PC-9 (cell line): ENCODE data around the gene RRM2. TPM values are rescaled to one million over a fixed set of nuclear protein-coding genes. Genes with fewer than 3 reads are reported as not detected.
A peak's percentile ranks its signal among the peaks of the same experiment; 100 is the strongest.

ENCODE experiments used
- BruUV-seq: library from RNA; stranded (reverse); fragments of 400-500 nt; replicated peaks from 2 replicates; lab custom pipeline; 2021; lab: Mats Ljungman, UMichigan
- CTCF ChIA-PET: fragments of 300-600 bp; sonication (Branson Sonifier 250); formaldehyde crosslinking; loops from one replicate; lab custom pipeline; 2022; ENCODE audit warnings: antibody characterized with exemption; lab: Charles Lee
- POLR2A ChIA-PET: fragments of 300-600 bp; sonication (Branson Sonifier 250); formaldehyde crosslinking; loops from one replicate; lab custom pipeline; 2022; ENCODE audit warnings: antibody characterized with exemption; ENCODE audit not compliant: unreplicated experiment; lab: Charles Lee
- DNase-seq, 2 experiments: peaks; one replicate each; pipeline versions ENCODE4 v3.0.0 to v3.0.0-alpha.2; 2015 to 2022; ENCODE audit warnings: mixed read lengths in 1 of 2
- H2AFZ ChIP-seq: fragments of 200-600 bp; sonication (generic); 2 replicates; pipeline ENCODE4 v1.8.1; 2017; ENCODE audit warnings: antibody characterized with exemption
- H3F3A ChIP-seq: fragments of 200-600 bp; sonication (generic); 2 replicates; pipeline ENCODE4 v1.8.1; 2017; ENCODE audit warnings: antibody characterized with exemption, mild to moderate bottlenecking, low read depth; ENCODE audit not compliant: insufficient read depth
- H3K27ac ChIP-seq: fragments of 200-600 bp; sonication (generic); 2 replicates; pipeline ENCODE4 v1.6.1; 2016; ENCODE audit warnings: mixed run types
- H3K27me3 ChIP-seq: fragments of 200-600 bp; sonication (generic); 2 replicates; pipeline ENCODE4 v1.6.1; 2016; ENCODE audit warnings: low read depth, mixed run types; ENCODE audit not compliant: insufficient read depth
- H3K36me3 ChIP-seq: fragments of 200-600 bp; sonication (generic); 2 replicates; pipeline ENCODE4 v1.6.1; 2016; ENCODE audit warnings: low read depth, mixed run types
- H3K4me1 ChIP-seq: fragments of 200-600 bp; sonication (generic); replicated peaks from 2 replicates; pipeline ENCODE4 v1.6.1; 2016; ENCODE audit warnings: mixed run types; ENCODE audit not compliant: insufficient read depth
- H3K4me2 ChIP-seq: fragments of 200-600 bp; sonication (generic); 2 replicates; pipeline ENCODE4 v1.6.1; 2017; ENCODE audit warnings: mixed run types
- H3K4me3 ChIP-seq: fragments of 200-600 bp; sonication (generic); 2 replicates; pipeline ENCODE4 v1.6.1; 2016; ENCODE audit warnings: mixed run types
- H3K79me2 ChIP-seq: fragments of 200-600 bp; sonication (generic); 2 replicates; pipeline ENCODE4 v1.6.1; 2017; ENCODE audit warnings: low read depth, mixed run types
- H3K9me2 ChIP-seq: fragments of 200-600 bp; sonication (generic); 2 replicates; pipeline ENCODE4 v1.8.1; 2017; ENCODE audit warnings: mild to moderate bottlenecking; ENCODE audit not compliant: insufficient read depth
- H3K9me3 ChIP-seq: fragments of 200-600 bp; sonication (generic); 2 replicates; pipeline ENCODE4 v1.8.1; 2016; ENCODE audit warnings: low read depth; ENCODE audit not compliant: insufficient read depth
- H4K20me1 ChIP-seq: fragments of 200-600 bp; sonication (generic); 2 replicates; pipeline ENCODE4 v1.8.1; 2017; ENCODE audit not compliant: insufficient read depth
- CTCF ChIP-seq: fragments of 200-600 bp; sonication (generic); conservative IDR thresholded peaks from 2 replicates; pipeline ENCODE4 v1.6.1; 2017; ENCODE audit warnings: mixed run types, antibody characterized with exemption, mild to moderate bottlenecking, moderate library complexity
- EZH2 ChIP-seq: fragments of 200-600 bp; sonication (generic); IDR thresholded peaks from 2 replicates; pipeline ENCODE4 v1.8.0; 2017; ENCODE audit warnings: antibody characterized with exemption, low read depth
- intact Hi-C: fragments of 100-400 bp; cut with micrococcal nuclease; formaldehyde crosslinking; loops from one replicate; pipeline ENCODE4 v1.10.0; 2022; ENCODE audit not compliant: unreplicated experiment
- total RNA-seq: library from RNA; stranded (reverse); gene quantifications from 2 replicates; pipeline ENCODE4 v1.2.3, GENCODE V29; 2021

The RRM2 gene
- total RNA-seq, 1 experiment from 2014 or later: 105 TPM

DNA sequence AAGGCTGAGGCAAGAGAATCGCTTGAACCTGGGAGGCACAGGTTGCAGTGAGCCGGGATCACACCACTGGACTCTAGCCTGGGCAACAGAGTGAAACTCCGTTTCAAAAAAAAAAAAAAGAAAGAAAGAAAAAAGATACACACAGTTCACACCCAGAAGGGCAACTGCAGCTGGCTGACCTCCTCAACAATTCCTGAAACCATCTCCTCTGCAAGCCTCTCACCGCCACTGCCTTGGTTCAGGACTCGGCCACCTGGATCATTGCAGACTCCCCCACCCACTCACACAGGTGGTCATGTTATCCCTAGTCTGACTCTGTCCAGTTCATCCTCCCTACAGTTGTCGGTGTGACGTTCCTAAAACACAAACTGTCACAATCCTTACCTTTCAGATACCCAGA lies 44.5 kb upstream of the RRM2 start:
- H3K4me3 ChIP-seq: no peak overlapping the region
- H3F3A ChIP-seq: peaks cover 17% of the 10 kb centered on the region
- H3K9me2 ChIP-seq: no peaks in the 10 kb centered on the region
- ChIA-PET CTCF (no interaction called here), POLR2A (no interaction called here)
- H3K27me3 ChIP-seq: peaks cover 31% of the 10 kb centered on the region
- no peak overlapping the region for H2AFZ ChIP-seq
- no peak for TF ChIP-seq CTCF
- no peak for TF ChIP-seq EZH2
- H3K4me1 ChIP-seq: peaks cover 5% of the 10 kb centered on the region; the same call in 1 of the 2 replicates
- no peak overlapping the region for H3K27ac ChIP-seq
- intact Hi-C loops: no loop called here
- no peaks in the 10 kb centered on the region for H4K20me1 ChIP-seq
- BruUV-seq: no TSS peak
- no peaks in the 10 kb centered on the region for H3K9me3 ChIP-seq
- DNase-seq: no peak
- H3K79me2 ChIP-seq: no peaks in the 10 kb centered on the region
- no peaks in the 10 kb centered on the region for H3K36me3 ChIP-seq
- no peak overlapping the region for H3K4me2 ChIP-seq

GRCh38 chr2:10078704-10079265 lies 43.8 kb upstream of the RRM2 start:
- Histone ChIP-seq H3K4me1 (peaks cover 5% of the 10 kb centered on the region; the same call in 1 of the 2 replicates), H3K27me3 (peaks cover 39% of the 10 kb centered on the region), H3K4me3 (peak overlapping the region; percentile 57; the same call in 1 of the 2 replicates), H3K9me3 (no peaks in the 10 kb centered on the region), H3F3A (peaks cover 17% of the 10 kb centered on the region), H3K27ac (no peak overlapping the region), H2AFZ (peak overlapping the region; percentile 57; the same call in 1 of the 2 replicates), H3K4me2 (peak overlapping the region; percentile 85), H3K9me2 (no peaks in the 10 kb centered on the region), H3K79me2 (no peaks in the 10 kb centered on the region), H3K36me3 (no peaks in the 10 kb centered on the region), H4K20me1 (no peaks in the 10 kb centered on the region)
- DNase-seq: peak in 1 of 2 experiments; percentile 16
- POLR2A ChIA-PET: no interaction called here
- TF ChIP-seq EZH2 (no peak), CTCF (no peak)
- BruUV-seq: no TSS peak
- CTCF ChIA-PET: no interaction called here
- intact Hi-C loops: no loop called here

GRCh38 chr2:10079266-10079869 lies 43.2 kb upstream of the RRM2 start:
- no peaks in the 10 kb centered on the region for H4K20me1 ChIP-seq
- no TSS peak for BruUV-seq
- no peaks in the 10 kb centered on the region for H3K36me3 ChIP-seq
- DNase-seq: peak; percentile 38 to 40
- H3K27ac ChIP-seq: no peak overlapping the region
- H3F3A ChIP-seq: peaks cover 17% of the 10 kb centered on the region
- H3K4me3 ChIP-seq: peak overlapping the region; percentile 57; the same call in 1 of the 2 replicates
- 0 out of 2 replicates have a peak, but pooled peaks cover 5% of the 10 kb centered on the region for H3K4me1 ChIP-seq
- no peaks in the 10 kb centered on the region for H3K79me2 ChIP-seq
- H3K4me2 ChIP-seq: peak overlapping the region; percentile 85
- H3K9me2 ChIP-seq: no peaks in the 10 kb centered on the region
- H3K9me3 ChIP-seq: no peaks in the 10 kb centered on the region
- H3K27me3 ChIP-seq: peaks cover 45% of the 10 kb centered on the region
- CTCF ChIA-PET: no interaction called here
- no peak for TF ChIP-seq CTCF
- TF ChIP-seq EZH2: peak; percentile 98
- intact Hi-C loops: no loop called here
- POLR2A ChIA-PET: no interaction called here
- peak overlapping the region; percentile 57; the same call in 1 of the 2 replicates for H2AFZ ChIP-seq
